Liver (tissue), 9 donors: Measurements from ENCODE around the gene P2RX5. TPM values are rescaled to one million over a fixed set of nuclear protein-coding genes. Genes with fewer than 3 reads are reported as not detected.
"Not testable (repeated sequence)": the region's sequence is repeated elsewhere in the genome, so short reads cannot be mapped to it uniquely, and the experiment has no call there.

Experiments
- DNase-seq: peaks from one replicate; pipeline ENCODE4 v3.0.0-alpha.2; 2017; ENCODE audit warnings: low spot score
- H3K27ac ChIP-seq, 2 donors: one replicate each; pipeline ENCODE4 v1.7.0; 2013; ENCODE audit warnings: inconsistent platforms in 2 of 2, low read length in 2 of 2, control low read depth in 1 of 2, low read depth in 1 of 2, mild to moderate bottlenecking in 1 of 2
- H3K27me3 ChIP-seq, 4 donors: one replicate each; pipeline versions ENCODE4 v1.6.1 to v1.7.0; 2013; ENCODE audit warnings: low read length in 3 of 4, inconsistent platforms in 1 of 4, mild to moderate bottlenecking in 1 of 4, moderate library complexity in 1 of 4; ENCODE audit not compliant: control insufficient read depth in 4 of 4, insufficient read depth in 4 of 4
- H3K36me3 ChIP-seq, 4 donors: one replicate each; pipeline versions ENCODE4 v1.6.1 to v1.7.0; 2013; ENCODE audit warnings: low read length in 3 of 4, mild to moderate bottlenecking in 3 of 4, low read depth in 1 of 4, moderate library complexity in 1 of 4; ENCODE audit not compliant: control insufficient read depth in 4 of 4, insufficient read depth in 3 of 4
- H3K4me1 ChIP-seq, 4 donors: one replicate each; pipeline versions ENCODE4 v1.6.1 to v1.7.0; 2013; ENCODE audit warnings: low read length in 3 of 4, mild to moderate bottlenecking in 3 of 4, moderate library complexity in 1 of 4; ENCODE audit not compliant: control insufficient read depth in 4 of 4, insufficient read depth in 4 of 4
- H3K4me3 ChIP-seq, 3 donors: one replicate each; pipeline versions ENCODE4 v1.6.1 to v1.7.0; 2013; ENCODE audit warnings: low read length in 3 of 3, control low read depth in 1 of 3, low read depth in 1 of 3, mild to moderate bottlenecking in 1 of 3
- H3K9ac ChIP-seq, 2 donors: one replicate each; pipeline ENCODE4 v1.7.0; 2013; ENCODE audit warnings: low read length in 2 of 2, mild to moderate bottlenecking in 2 of 2, moderate library complexity in 2 of 2, control low read depth in 1 of 2, low read depth in 1 of 2
- H3K9me3 ChIP-seq, 4 donors: one replicate each; pipeline versions ENCODE4 v1.6.1 to v1.7.0; 2013; ENCODE audit warnings: low read length in 3 of 4; ENCODE audit not compliant: control insufficient read depth in 4 of 4
- EGR1 ChIP-seq, 2 donors: IDR thresholded peaks; 2 replicates each; pipeline ENCODE4 v1.6.1; 2016 to 2018; ENCODE audit warnings: antibody characterized with exemption in 2 of 2, low read depth in 2 of 2
- FOXA1 ChIP-seq: IDR thresholded peaks from 2 replicates; pipeline ENCODE4 v1.6.1; 2016; ENCODE audit warnings: antibody characterized with exemption
- FOXA2 ChIP-seq: IDR thresholded peaks from 2 replicates; pipeline ENCODE4 v1.6.1; 2016; ENCODE audit warnings: antibody characterized with exemption
- GABPA ChIP-seq, 2 donors: IDR thresholded peaks in 1 of 2; conservative IDR thresholded peaks in 1 of 2; 2 replicates each; pipeline ENCODE4 v1.6.1; 2016; ENCODE audit warnings: antibody characterized with exemption in 2 of 2, mild to moderate bottlenecking in 1 of 2, moderate library complexity in 1 of 2
- HNF4A ChIP-seq, 2 donors: conservative IDR thresholded peaks; 2 replicates each; pipeline ENCODE4 v1.6.1; 2016; ENCODE audit warnings: antibody characterized with exemption in 2 of 2, mild to moderate bottlenecking in 2 of 2
- HNF4G ChIP-seq: IDR thresholded peaks from 2 replicates; pipeline ENCODE4 v1.6.1; 2016; ENCODE audit warnings: antibody characterized with exemption
- JUND ChIP-seq, 2 donors: IDR thresholded peaks; 2 replicates each; pipeline ENCODE4 v1.6.1; 2016; ENCODE audit warnings: antibody characterized with exemption in 2 of 2
- NR2F2 ChIP-seq: IDR thresholded peaks from 2 replicates; pipeline ENCODE4 v1.6.1; 2016; ENCODE audit warnings: antibody characterized with exemption
- RAD21 ChIP-seq, 2 donors: IDR thresholded peaks; 2 replicates each; pipeline ENCODE4 v1.6.1; 2016; ENCODE audit warnings: antibody characterized with exemption in 2 of 2, mild to moderate bottlenecking in 2 of 2
- RXRA ChIP-seq, 2 donors: IDR thresholded peaks; 2 replicates each; pipeline ENCODE4 v1.6.1; 2017 to 2018; ENCODE audit warnings: antibody characterized with exemption in 2 of 2, mild to moderate bottlenecking in 1 of 2
- SP1 ChIP-seq: IDR thresholded peaks from 2 replicates; pipeline ENCODE4 v1.6.1; 2018; ENCODE audit warnings: antibody characterized with exemption, mild to moderate bottlenecking
- TAF1 ChIP-seq: conservative IDR thresholded peaks from 2 replicates; pipeline ENCODE4 v1.6.1; 2016; ENCODE audit warnings: antibody characterized with exemption, mild to moderate bottlenecking
- YY1 ChIP-seq: IDR thresholded peaks from 2 replicates; pipeline ENCODE4 v1.6.1; 2016; ENCODE audit warnings: antibody characterized with exemption, mild to moderate bottlenecking
- WGBS: extraction: QIAGEN DNeasy Blood & Tissue Kit; methylation state at CpG from one replicate; pipeline ENCODE4 v1.1.7; 2013; 5-methylcytosine and 5-hydroxymethylcytosine counted together
- polyA plus RNA-seq, 2 donors: library from polyadenylated mRNA; stranded (reverse) in 1 of 2; unstranded in 1 of 2; fragments of 200-250 nt in 1 of 2; fragments of >200 nt in 1 of 2; fragmentation: Nextera tagmentation in 1 of 2; extraction: Ambion mirVana in 1 of 2; gene quantifications; one replicate each; pipeline versions ENCODE4 v1.2.1 to v1.2.3, GENCODE V29; 2013 to 2015
- total RNA-seq, 2 donors: library from RNA; depleted of rRNA; stranded (reverse); fragments of >200 nt; gene quantifications; one replicate each; pipeline ENCODE4 v1.2.3, GENCODE V29; 2014
- TF ChIP-seq, protein P1 (sequence below): IDR thresholded peaks from 2 replicates; pipeline ENCODE4 v1.6.1; 2016; ENCODE audit warnings: antibody characterized with exemption
- TF ChIP-seq, protein P2 (sequence below): fragments of 150-350 bp; IDR thresholded peaks from 2 replicates; pipeline ENCODE4 v1.5.1; 2017; ENCODE audit warnings: improper control_type of control experiment, low read depth, low read length; ENCODE audit not compliant: missing input control
- TF ChIP-seq, protein P3 (sequence below): IDR thresholded peaks from 2 replicates; pipeline ENCODE4 v1.6.1; 2016; ENCODE audit warnings: antibody characterized with exemption
- TF ChIP-seq, protein P4 (sequence below): IDR thresholded peaks from 2 replicates; pipeline ENCODE4 v1.6.1; 2016; ENCODE audit warnings: antibody characterized with exemption
- donor health status: healthy.
- donor health status: healthy.
- donor health status: healthy.
- donor health status: healthy.
- donor health status: healthy.

Gene P2RX5
- total and polyA plus RNA-seq, 4 donors, result 0.31 to 1.8 (median 1.1) TPM

DNA sequence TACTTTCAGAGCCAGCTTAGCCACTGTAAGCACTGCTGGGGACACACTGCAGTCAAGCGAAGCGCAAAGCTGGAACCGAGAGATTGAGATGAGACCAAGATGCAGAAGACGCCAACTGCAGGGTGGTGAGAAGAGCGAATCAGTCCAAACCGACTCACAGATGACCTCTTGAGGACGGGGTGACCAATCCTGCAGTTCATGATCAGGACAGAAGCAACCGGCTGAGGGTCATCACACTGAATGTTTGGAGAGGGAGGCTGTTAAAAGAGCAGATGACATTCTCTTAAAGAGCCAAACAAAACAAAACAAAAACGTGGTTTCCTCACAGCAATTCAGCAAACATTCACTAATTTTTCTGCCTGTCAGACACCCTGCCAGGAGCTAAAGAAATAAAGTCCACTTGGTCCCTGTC, 36.3 kb upstream of the P2RX5 start:
- Histone ChIP-seq H3K4me1 (peaks cover 0 to 18% (median 10%) of the 10 kb centered on the region in 4 donors), H3K27me3 (no peaks in the 10 kb centered on the region), H3K9ac (peak overlapping the region in 1 of 2 donors; percentile 41), H3K27ac (peak overlapping the region in 1 of 2 donors; percentile 46), H3K36me3 (no peaks in the 10 kb centered on the region), H3K9me3 (no peaks in the 10 kb centered on the region), H3K4me3 (no peak overlapping the region)
- TF ChIP-seq NR2F2 (peak; percentile 55), SP1 (peak; percentile 52), FOXA2 (no peak), JUND (IDR thresholded peaks at IDR 0.05) (no peak), FOXA1 (no peak), RAD21 (IDR thresholded peaks at IDR 0.05) (peak; percentile 9 to 45), TAF1 (no peak), RXRA (IDR thresholded peaks at IDR 0.05) (peak; percentile 81 to 88), HNF4G (no peak), HNF4A (conservative IDR thresholded peaks at IDR 0.05) (peak; percentile 27 to 29)
- TF ChIP-seq, protein P1, sequence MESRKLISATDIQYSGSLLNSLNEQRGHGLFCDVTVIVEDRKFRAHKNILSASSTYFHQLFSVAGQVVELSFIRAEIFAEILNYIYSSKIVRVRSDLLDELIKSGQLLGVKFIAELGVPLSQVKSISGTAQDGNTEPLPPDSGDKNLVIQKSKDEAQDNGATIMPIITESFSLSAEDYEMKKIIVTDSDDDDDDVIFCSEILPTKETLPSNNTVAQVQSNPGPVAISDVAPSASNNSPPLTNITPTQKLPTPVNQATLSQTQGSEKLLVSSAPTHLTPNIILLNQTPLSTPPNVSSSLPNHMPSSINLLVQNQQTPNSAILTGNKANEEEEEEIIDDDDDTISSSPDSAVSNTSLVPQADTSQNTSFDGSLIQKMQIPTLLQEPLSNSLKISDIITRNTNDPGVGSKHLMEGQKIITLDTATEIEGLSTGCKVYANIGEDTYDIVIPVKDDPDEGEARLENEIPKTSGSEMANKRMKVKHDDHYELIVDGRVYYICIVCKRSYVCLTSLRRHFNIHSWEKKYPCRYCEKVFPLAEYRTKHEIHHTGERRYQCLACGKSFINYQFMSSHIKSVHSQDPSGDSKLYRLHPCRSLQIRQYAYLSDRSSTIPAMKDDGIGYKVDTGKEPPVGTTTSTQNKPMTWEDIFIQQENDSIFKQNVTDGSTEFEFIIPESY, result peak; percentile 31
- TF ChIP-seq, protein P2, sequence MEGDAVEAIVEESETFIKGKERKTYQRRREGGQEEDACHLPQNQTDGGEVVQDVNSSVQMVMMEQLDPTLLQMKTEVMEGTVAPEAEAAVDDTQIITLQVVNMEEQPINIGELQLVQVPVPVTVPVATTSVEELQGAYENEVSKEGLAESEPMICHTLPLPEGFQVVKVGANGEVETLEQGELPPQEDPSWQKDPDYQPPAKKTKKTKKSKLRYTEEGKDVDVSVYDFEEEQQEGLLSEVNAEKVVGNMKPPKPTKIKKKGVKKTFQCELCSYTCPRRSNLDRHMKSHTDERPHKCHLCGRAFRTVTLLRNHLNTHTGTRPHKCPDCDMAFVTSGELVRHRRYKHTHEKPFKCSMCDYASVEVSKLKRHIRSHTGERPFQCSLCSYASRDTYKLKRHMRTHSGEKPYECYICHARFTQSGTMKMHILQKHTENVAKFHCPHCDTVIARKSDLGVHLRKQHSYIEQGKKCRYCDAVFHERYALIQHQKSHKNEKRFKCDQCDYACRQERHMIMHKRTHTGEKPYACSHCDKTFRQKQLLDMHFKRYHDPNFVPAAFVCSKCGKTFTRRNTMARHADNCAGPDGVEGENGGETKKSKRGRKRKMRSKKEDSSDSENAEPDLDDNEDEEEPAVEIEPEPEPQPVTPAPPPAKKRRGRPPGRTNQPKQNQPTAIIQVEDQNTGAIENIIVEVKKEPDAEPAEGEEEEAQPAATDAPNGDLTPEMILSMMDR, result peak; percentile 4
- TF ChIP-seq, protein P3, sequence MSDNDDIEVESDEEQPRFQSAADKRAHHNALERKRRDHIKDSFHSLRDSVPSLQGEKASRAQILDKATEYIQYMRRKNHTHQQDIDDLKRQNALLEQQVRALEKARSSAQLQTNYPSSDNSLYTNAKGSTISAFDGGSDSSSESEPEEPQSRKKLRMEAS, result no peak
- WGBS, result 24% methylated on average over 9 of the region's 9 CpGs
- no peak for DNase-seq

DNA sequence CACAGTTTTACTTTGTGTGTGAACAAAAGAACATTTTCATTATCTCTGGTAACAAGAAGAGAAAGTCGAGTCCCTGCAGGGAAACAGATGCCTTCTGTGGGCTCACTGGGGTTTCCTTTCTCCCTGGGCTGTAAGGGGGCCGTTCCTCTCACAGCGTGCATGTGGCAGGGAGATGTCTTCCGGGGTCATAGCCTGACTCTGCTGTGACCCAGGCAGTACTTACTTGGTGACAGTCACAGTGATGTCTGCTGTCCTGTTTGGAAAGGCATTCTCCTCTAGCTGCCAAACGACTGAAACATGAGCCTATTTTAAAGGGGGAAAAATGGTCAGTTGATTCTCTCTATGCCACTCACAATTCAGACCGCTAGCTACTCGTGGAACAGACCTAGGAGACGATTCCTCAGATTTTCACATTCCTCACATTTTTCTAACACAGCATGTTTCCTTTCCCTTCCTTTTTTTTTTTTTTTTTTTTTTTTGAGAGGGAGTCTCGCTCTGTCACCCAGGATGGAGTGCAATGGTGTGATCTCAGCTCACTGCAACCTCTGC, 35.0 kb upstream of the P2RX5 start:
- H3K9ac ChIP-seq, result no peak overlapping the region
- no peaks in the 10 kb centered on the region for H3K27me3 ChIP-seq
- peaks cover 0 to 18% (median 10%) of the 10 kb centered on the region in 4 donors for H3K4me1 ChIP-seq
- no peak overlapping the region for H3K4me3 ChIP-seq
- DNase-seq, result no peak
- TF ChIP-seq RXRA (IDR thresholded peaks at IDR 0.05) (peak in 1 of 2 donors; percentile 5), NR2F2 (peak; percentile 37)
- TF ChIP-seq, protein P4, sequence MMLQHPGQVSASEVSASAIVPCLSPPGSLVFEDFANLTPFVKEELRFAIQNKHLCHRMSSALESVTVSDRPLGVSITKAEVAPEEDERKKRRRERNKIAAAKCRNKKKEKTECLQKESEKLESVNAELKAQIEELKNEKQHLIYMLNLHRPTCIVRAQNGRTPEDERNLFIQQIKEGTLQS, result no peak
- no peaks in the 10 kb centered on the region for H3K9me3 ChIP-seq
- WGBS, result 73% methylated on average over 9 of the region's 9 CpGs
- no peaks in the 10 kb centered on the region for H3K36me3 ChIP-seq
- peak overlapping the region in 1 of 2 donors; percentile 7 for H3K27ac ChIP-seq

DNA sequence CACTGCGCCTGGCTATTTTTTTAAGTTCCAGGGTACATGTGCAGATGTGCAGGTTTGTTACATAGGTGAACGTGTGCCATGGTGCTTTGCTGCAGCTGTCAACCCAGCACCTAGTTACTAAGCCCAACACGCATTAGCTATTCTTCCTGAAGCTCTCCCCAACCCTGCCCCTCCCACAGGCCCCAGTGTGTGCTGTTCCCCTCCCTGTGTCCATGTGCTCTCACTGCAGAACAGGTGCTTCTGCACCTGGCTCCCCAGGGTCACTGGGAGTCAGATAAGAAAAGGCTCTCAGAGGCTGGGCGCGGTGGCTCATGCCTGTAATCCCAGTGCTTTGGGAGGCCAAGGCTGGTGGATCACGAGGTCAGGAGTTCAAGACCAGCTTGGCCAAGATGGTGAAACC, 33.9 kb upstream of the P2RX5 start:
- Histone ChIP-seq H3K27me3 (no peaks in the 10 kb centered on the region), H3K36me3 (no peaks in the 10 kb centered on the region), H3K9ac (no peak overlapping the region), H3K4me1 (peaks cover 0 to 18% (median 10%) of the 10 kb centered on the region in 4 donors), H3K4me3 (no peak overlapping the region), H3K9me3 (no peaks in the 10 kb centered on the region), H3K27ac (no peak overlapping the region)
- DNase-seq, result no peak
- no peak for TF ChIP-seq RXRA (IDR thresholded peaks at IDR 0.05)
- TF ChIP-seq HNF4G, result no peak
- no peak for TF ChIP-seq JUND (IDR thresholded peaks at IDR 0.05)
- TF ChIP-seq HNF4A (conservative IDR thresholded peaks at IDR 0.05), result no peak
- TF ChIP-seq FOXA2, result no peak
- no peak for TF ChIP-seq RAD21 (IDR thresholded peaks at IDR 0.05)
- TF ChIP-seq, protein P3, result no peak
- no peak for TF ChIP-seq NR2F2
- no peak for TF ChIP-seq YY1
- TF ChIP-seq TAF1, result no peak
- TF ChIP-seq GABPA (IDR thresholded peaks at IDR 0.05 in 1 of 2, conservative IDR thresholded peaks at IDR 0.05 in 1 of 2), result no peak
- TF ChIP-seq, protein P4, result no peak
- TF ChIP-seq EGR1 (IDR thresholded peaks at IDR 0.05; ENCODE audit: low read depth in 2 of 2), result no peak
- WGBS, result 91% methylated on average over 6 of the region's 6 CpGs

DNA sequence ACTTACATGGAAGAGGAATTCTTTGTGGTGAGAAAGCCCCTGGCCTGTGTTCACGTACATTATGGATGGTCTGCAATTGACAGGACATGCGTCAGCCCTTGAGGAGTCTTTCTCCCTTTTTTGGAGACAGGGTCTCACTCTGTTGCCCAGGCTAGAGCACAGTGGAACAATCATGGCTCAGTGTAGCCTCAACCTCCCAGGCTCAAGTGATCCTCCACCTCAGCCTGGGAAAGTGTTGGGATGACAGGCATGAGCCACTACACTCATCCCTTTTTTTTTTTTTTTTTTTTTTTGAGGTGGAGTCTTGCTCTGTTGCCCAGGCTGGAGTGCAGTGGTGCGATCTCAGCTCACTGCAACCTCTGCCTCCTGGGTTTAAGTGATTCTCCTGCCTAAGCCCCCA, 32.1 kb upstream of the P2RX5 start:
- not testable (repeated sequence) for H3K9me3 ChIP-seq, H3K36me3 ChIP-seq, H3K27me3 ChIP-seq, H3K27ac ChIP-seq, DNase-seq, H3K9ac ChIP-seq, H3K4me3 ChIP-seq
- H3K4me1 ChIP-seq, result peaks cover 5 to 23% (median 16%) of the 10 kb centered on the region in 4 donors
- 98% methylated on average over 3 of the region's 3 CpGs for WGBS
